H1 (cell line): ENCODE data around the gene MYD88. TPM values are rescaled to one million over a fixed set of nuclear protein-coding genes. Genes with fewer than 3 reads are reported as not detected.

Experiments used
- CHD1 ChIP-seq: IDR thresholded peaks from 2 replicates; pipeline ENCODE4 v1.6.1; 2012; ENCODE audit warnings: low read depth, low read length, improper control_type of control experiment
- GTF2F1 ChIP-seq: IDR thresholded peaks from 2 replicates; pipeline ENCODE4 v1.6.1; 2012; ENCODE audit warnings: low read depth, low read length, improper control_type of control experiment, borderline replicate concordance
- JUND ChIP-seq: IDR thresholded peaks from 2 replicates; pipeline ENCODE4 v1.6.1; 2011; ENCODE audit warnings: mild to moderate bottlenecking, improper control_type of control experiment, low read length
- KDM4A ChIP-seq: IDR thresholded peaks from one replicate; pipeline ENCODE4 v1.7.1; 2012; ENCODE audit warnings: low read depth, mild to moderate bottlenecking, moderate library complexity, low read length, inconsistent platforms; ENCODE audit not compliant: severe bottlenecking
- POLR2A ChIP-seq, 2 experiments: IDR thresholded peaks; 1 replicate in 1 of 2; 2 replicates in 1 of 2; pipeline ENCODE4 v1.6.1; 2011; ENCODE audit warnings: low read depth in 2 of 2, low read length in 2 of 2, mild to moderate bottlenecking in 2 of 2; ENCODE audit errors: control extremely low read depth in 1 of 2
- TAF7 ChIP-seq: optimal IDR thresholded peaks from 2 replicates; pipeline ENCODE3; 2011; ENCODE audit warnings: low read depth, mild to moderate bottlenecking, inconsistent platforms, low read length, moderate library complexity, borderline replicate concordance
- YY1 ChIP-seq: IDR thresholded peaks from 2 replicates; pipeline ENCODE4 v1.6.1; 2011; ENCODE audit warnings: low read depth, mild to moderate bottlenecking, low read length
- polyA plus RNA-seq, 7 experiments: library from polyadenylated mRNA; depleted of rRNA in 3 of 7; stranded (reverse) in 5 of 7; unstranded in 2 of 7; fragments of >200 nt in 5 of 7; fragments of 200-250 nt in 2 of 7; gene quantifications; 1 replicate in 5 of 7; 2 replicates in 1 of 7; 4 replicates in 1 of 7; pipeline versions ENCODE4 v1.2.1 to v1.2.3, GENCODE V29; 2011 to 2013; ENCODE audit warnings: missing spikeins in 2 of 7, mixed read lengths in 2 of 7
- total RNA-seq: library from RNA; stranded (reverse); fragmentation: NEBNext Ultra II Directional; extraction: Animal tissue kit (Norgen Biotek cat#: 25700); gene quantifications from 2 replicates; pipeline ENCODE4 v1.2.1, GENCODE V29; 2021

Gene MYD88
- total and polyA plus RNA-seq, 2 of the 8 experiments (the other 6 are each of a cell fraction or from before 2014, with no cell fraction given): 22.1 to 22.5 TPM

DNA sequence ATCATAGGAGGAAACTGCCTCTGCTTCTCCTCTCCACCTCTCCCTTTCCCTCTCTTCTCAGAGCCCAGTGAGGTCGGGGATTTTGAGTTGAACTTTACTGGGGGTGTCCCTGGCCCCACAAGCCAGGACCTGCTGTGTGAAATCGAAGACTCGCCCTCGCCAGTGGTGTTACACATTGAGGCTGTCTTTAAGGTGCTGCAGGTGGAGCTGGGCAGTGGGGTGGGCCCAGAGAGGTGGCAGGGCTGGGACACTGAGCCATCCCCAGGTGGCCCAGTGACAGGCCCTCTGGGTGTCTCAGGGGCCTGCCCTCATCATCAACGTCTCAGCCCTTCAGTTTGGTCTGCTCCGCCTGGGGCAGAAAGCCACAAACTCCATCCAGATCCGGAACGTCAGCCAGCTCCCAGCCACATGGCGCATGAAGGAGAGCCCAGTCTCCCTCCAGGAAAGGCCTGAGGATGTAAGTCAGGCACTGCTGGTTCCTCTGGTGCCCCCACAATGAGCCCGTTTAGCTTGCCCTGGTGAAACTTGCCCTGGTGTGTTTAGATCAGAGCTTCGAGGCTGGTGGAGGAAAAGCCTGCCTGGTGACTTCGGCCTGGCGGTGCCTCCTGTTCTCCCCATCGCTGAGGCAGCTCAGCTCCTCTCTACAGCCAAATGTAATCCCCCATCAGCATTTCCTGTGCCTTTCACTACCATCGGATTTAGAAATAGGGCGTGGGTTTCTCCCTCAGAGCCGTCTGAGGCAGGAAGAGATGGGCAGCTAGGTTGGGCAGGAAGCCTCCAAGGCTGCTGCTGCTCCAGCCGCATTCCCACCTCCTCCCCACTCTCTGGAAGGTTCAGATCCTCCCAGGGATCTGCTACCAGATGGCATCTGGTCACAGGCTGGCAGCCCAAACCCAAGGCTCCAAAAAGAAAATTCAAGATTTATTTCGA lies 40.8 kb upstream of the MYD88 start (continued):
- no peak for TF ChIP-seq CHD1
- TF ChIP-seq KDM4A: no peak
- no peak for TF ChIP-seq GTF2F1
- TF ChIP-seq JUND: no peak
- no peak for TF ChIP-seq YY1
- TF ChIP-seq TAF7: no peak
- no peak for TF ChIP-seq POLR2A (IDR thresholded peaks at IDR 0.05; ENCODE audit: control extremely low read depth in 1 of 2, low read depth in 2 of 2, low read length in 2 of 2)
